Cardiac fibroblast (primary cell): ENCODE measurements around the gene TSPAN7.

ENCODE experiments used
- DNase-seq, 2 donors: peaks; one replicate each; pipeline versions ENCODE4 v3.0.0 to v3.0.0-alpha.2; 2010; ENCODE audit warnings: low read depth in 2 of 2
- H3K4me3 ChIP-seq, 2 donors: replicated peaks in 1 of 2; 1 replicate in 1 of 2; 2 replicates in 1 of 2; pipeline ENCODE4 v1.5.1; 2011; ENCODE audit warnings: low read depth in 2 of 2, low read length in 2 of 2, mild to moderate bottlenecking in 2 of 2, moderate library complexity in 1 of 2
- TF ChIP-seq, protein P1 (sequence below): IDR thresholded peaks from one replicate; pipeline ENCODE4 v1.5.1; 2011; ENCODE audit warnings: low read depth, mild to moderate bottlenecking, low read length, inconsistent platforms

TSPAN7 gene

DNA sequence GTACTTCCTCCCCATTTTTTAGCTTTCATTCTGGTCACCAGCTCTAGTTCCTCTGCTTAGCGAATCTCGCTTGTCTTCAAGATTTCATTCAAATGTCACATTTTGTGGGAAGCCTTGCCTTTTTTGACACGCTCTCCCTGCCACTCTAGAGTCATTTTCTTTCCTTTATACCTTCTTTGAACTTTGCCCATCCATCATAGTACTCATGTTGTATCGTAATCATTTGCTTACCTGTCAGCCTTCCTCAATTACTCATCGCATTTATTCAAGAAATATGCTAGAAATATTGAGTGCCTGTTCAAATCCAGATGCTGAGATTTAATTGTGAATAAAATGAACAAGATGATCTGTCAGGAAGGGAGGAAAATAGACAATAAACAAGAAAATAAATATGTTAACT lies 21.8 kb downstream of the TSPAN7 start:
- no peak overlapping the region for H3K4me3 ChIP-seq
- TF ChIP-seq, protein P1, sequence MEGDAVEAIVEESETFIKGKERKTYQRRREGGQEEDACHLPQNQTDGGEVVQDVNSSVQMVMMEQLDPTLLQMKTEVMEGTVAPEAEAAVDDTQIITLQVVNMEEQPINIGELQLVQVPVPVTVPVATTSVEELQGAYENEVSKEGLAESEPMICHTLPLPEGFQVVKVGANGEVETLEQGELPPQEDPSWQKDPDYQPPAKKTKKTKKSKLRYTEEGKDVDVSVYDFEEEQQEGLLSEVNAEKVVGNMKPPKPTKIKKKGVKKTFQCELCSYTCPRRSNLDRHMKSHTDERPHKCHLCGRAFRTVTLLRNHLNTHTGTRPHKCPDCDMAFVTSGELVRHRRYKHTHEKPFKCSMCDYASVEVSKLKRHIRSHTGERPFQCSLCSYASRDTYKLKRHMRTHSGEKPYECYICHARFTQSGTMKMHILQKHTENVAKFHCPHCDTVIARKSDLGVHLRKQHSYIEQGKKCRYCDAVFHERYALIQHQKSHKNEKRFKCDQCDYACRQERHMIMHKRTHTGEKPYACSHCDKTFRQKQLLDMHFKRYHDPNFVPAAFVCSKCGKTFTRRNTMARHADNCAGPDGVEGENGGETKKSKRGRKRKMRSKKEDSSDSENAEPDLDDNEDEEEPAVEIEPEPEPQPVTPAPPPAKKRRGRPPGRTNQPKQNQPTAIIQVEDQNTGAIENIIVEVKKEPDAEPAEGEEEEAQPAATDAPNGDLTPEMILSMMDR: no peak
- no peak for DNase-seq

DNA sequence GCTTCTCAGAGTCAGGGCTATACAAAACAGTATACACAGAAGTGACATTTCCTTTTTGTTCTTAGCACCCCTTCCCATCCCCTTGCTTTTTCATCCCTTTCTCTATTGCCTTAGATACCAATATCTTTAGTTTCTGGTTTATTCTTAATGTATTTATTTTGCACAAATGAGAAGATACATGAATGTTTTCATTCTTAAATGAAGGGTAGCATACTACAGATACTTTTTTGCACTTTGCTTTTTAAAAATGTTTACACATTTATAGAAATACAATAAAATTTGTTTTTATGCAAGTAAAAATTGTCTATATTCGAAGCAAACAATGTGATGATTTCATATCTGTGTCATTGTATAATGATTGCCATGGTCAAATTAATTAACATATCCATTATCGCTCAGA lies 33.1 kb downstream of the TSPAN7 start:
- TF ChIP-seq, protein P1: no peak
- H3K4me3 ChIP-seq: no peak overlapping the region
- DNase-seq: no peak

DNA sequence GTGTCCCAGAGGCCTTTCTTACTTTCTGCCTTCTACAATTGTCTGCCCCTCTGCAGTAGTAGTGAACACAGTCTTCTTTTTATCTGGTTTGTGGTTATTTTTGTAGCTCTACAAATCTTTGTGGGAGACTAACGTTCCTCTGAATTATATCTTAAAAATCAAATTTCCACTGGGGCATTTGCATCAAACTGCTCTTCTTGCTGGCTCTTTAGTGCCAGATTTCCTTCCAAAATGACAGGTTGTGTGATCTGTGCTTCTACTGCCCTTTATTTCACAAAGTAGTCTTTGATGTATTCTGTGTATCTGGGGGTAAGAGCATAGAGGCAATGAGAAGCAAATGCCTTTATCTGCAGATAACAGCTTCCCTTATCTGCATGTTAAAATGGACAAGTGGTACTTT lies 34.5 kb downstream of the TSPAN7 start:
- no peak for DNase-seq
- H3K4me3 ChIP-seq: no peak overlapping the region
- TF ChIP-seq, protein P1: no peak

DNA sequence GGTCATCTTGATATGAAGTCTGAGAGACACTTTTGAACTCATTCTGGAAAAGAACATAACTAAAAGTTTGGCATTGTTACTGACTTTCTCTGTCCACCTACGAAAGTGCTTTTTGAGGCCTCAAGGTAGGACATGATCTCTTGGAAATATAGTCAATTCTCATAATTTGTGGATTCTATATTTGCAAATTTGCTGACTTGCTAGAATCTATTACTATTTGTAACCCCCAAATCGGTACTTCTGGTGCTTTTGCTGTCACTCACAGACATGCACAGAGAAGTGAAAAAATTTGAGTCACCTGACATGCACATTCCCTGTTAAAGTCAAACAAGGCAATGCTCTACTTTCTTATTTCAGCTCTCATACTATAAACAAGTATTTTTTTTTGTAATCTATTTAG lies 35.6 kb downstream of the TSPAN7 start:
- no peak for DNase-seq
- TF ChIP-seq, protein P1: no peak

DNA sequence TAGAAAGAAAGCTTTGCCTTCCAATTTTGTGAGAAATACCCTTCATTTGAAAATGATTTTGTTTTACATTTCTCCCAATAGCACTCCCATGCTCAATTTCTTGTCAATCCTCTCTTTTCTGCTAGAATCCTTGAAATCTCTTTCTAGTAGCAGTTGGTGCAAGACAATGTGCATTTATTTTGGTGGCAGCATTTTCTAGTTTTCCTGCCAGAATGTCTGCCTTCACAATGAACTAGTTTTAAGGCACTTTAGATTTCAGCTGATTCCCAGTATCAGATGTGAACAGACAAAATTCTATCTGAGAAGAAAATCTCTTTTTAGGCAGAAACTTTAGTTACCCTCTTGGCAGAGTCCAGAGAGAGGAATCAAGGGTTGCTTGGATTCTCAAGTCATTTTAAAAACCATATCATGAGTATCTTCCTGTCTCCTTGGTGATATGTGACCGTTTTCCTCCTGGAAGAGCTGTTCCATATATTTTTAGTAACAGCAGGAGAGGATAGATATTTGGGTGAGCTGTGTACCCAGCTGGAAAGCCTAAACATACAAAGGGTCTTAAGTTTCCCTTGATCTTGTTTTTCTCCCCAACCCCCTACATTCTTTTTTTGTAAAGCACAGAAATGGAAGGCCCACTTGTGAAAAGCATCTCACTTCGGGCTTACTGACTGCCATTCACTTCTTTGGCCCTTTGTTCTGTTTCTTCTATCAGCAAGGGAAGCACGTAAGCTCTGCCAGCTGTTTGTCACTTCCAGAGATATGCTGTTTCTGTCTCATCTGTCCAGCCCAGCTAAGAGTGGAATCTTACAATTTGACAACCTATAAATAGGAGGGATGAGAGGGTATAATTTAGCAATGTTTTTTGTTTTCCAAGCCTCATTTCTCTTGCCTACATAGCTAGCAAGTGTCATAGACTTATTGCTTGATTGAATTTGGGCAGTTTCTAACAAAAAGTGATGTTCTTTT lies 38.7 kb downstream of the TSPAN7 start:
- no peak overlapping the region for H3K4me3 ChIP-seq
- TF ChIP-seq, protein P1: no peak
- no peak for DNase-seq

More for the DNA sequence above, 35.6 kb downstream of the TSPAN7 start:
- H3K4me3 ChIP-seq: no peak overlapping the region

DNA sequence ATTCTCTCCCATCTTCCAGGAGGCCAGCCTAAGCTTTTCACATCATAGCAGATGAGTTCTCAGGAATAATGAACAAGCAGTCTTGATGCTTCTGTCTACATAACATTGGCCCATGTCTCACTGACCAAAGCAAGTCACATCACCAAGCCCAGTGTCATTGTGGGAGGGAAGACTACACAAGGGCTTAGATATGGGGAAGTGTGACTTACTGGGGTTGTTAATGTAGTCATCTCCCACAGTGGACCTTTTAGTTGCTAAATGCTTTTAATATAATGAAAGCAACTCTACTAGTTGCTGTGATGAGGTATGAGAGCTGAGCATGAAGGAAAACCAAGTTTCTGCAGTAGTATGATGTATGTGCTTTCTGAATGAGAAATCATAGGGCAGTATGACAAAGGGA lies 40.5 kb downstream of the TSPAN7 start:
- no peak overlapping the region for H3K4me3 ChIP-seq
- DNase-seq: no peak
- TF ChIP-seq, protein P1: no peak
